ENCODE data around the gene RESF1. TPM values are rescaled to one million over a fixed set of nuclear protein-coding genes. Genes with fewer than 3 reads are reported as not detected.

Gene RESF1
- total RNA-seq, 1 experiment from 2014 or later, result 33.8 TPM

DNA sequence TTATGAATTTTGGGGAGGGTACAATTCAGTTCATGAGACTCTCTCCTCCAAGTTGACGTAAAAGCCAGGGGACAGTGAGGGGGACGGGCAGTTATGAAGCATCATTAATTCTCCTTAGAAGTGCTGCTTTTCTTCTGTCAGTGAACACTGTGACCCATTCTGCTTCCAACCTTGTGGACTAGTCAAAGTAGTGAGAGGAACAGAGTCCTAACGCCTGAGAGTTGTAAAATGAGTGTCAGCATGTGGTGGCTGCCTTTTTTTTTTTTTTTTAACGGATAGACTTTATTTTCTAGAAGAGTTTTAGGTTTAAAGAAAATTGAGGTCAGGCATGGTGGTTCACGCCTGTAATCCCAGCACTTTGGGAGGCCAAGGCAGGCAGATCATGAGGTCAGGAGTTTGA lies 15.5 kb downstream of the RESF1 start:
- Histone ChIP-seq H3K4me2 (no peak overlapping the region), H3K9me3 (ENCODE audit: insufficient read depth, low read depth) (peaks cover 9% of the 10 kb centered on the region), H3F3A (ENCODE audit: insufficient read depth, low read depth) (no peaks in the 10 kb centered on the region), H3K9me2 (ENCODE audit: insufficient read depth) (no peaks in the 10 kb centered on the region), H3K4me1 (replicated peaks; ENCODE audit: insufficient read depth) (no peaks in the 10 kb centered on the region), H3K79me2 (ENCODE audit: low read depth) (peaks cover 1% of the 10 kb centered on the region; the same call in 1 of the 2 replicates), H2AFZ (no peak overlapping the region), H3K27ac (no peak overlapping the region), H4K20me1 (ENCODE audit: insufficient read depth) (no peaks in the 10 kb centered on the region), H3K4me3 (no peak overlapping the region), H3K36me3 (ENCODE audit: low read depth) (peaks cover 37% of the 10 kb centered on the region), H3K27me3 (ENCODE audit: insufficient read depth, low read depth) (no peaks in the 10 kb centered on the region)
- POLR2A ChIA-PET (ENCODE audit: unreplicated experiment), result no interaction called here
- TF ChIP-seq, protein P1, sequence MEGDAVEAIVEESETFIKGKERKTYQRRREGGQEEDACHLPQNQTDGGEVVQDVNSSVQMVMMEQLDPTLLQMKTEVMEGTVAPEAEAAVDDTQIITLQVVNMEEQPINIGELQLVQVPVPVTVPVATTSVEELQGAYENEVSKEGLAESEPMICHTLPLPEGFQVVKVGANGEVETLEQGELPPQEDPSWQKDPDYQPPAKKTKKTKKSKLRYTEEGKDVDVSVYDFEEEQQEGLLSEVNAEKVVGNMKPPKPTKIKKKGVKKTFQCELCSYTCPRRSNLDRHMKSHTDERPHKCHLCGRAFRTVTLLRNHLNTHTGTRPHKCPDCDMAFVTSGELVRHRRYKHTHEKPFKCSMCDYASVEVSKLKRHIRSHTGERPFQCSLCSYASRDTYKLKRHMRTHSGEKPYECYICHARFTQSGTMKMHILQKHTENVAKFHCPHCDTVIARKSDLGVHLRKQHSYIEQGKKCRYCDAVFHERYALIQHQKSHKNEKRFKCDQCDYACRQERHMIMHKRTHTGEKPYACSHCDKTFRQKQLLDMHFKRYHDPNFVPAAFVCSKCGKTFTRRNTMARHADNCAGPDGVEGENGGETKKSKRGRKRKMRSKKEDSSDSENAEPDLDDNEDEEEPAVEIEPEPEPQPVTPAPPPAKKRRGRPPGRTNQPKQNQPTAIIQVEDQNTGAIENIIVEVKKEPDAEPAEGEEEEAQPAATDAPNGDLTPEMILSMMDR (conservative IDR thresholded peaks at IDR 0.05), result no peak
- no TSS peak for BruUV-seq (replicated peaks)
- intact Hi-C loops (cut with micrococcal nuclease; ENCODE audit: unreplicated experiment), result no loop called here
- CTCF ChIA-PET, result interaction anchor here (0.6 kb wide), 1 partner anchor 59 kb away, joined by 7 read pairs; no protein-coding TSS in a partner anchor
- no peak for DNase-seq

DNA sequence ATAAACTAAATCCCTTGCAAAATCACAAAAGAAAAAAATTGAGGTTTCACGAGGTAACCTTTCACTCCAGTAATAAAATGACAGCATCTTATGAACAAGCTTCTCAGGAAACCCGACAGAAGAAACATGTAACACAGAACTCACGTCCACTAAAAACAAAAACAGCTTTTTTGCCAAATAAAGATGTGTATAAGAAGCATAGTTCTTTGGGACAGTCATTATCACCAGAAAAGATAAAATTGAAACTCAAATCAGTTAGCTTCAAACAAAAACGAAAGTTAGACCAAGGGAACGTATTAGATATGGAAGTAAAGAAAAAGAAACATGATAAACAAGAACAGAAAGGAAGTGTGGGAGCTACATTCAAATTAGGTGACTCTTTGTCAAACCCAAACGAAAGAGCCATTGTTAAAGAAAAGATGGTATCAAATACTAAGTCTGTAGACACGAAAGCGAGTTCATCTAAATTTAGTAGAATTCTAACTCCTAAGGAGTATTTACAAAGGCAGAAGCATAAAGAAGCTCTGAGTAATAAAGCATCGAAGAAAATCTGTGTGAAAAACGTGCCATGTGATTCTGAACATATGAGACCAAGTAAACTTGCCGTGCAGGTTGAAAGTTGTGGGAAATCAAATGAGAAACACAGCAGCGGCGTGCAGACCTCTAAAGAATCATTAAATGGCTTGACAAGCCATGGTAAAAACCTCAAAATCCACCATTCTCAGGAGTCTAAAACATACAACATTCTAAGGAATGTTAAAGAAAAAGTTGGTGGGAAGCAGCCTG lies 25.8 kb downstream of the RESF1 start:
- ChIA-PET POLR2A (ENCODE audit: unreplicated experiment) (no interaction called here), CTCF (no interaction called here)
- peaks cover 28% of the 10 kb centered on the region for H3K36me3 ChIP-seq (ENCODE audit: low read depth)
- intact Hi-C loops (cut with micrococcal nuclease; ENCODE audit: unreplicated experiment), result no loop called here
- no peaks in the 10 kb centered on the region for H3K27me3 ChIP-seq (ENCODE audit: insufficient read depth, low read depth)
- H4K20me1 ChIP-seq (ENCODE audit: insufficient read depth), result no peaks in the 10 kb centered on the region
- H2AFZ ChIP-seq, result no peak overlapping the region
- no peak for TF ChIP-seq EZH2 (IDR thresholded peaks at IDR 0.05; ENCODE audit: low read depth)
- TF ChIP-seq, protein P1 (conservative IDR thresholded peaks at IDR 0.05), result no peak
- no peaks in the 10 kb centered on the region for H3K4me1 ChIP-seq (replicated peaks; ENCODE audit: insufficient read depth)
- no peaks in the 10 kb centered on the region for H3F3A ChIP-seq (ENCODE audit: insufficient read depth, low read depth)
- no peak for DNase-seq
- H3K4me3 ChIP-seq, result no peak overlapping the region
- H3K9me3 ChIP-seq (ENCODE audit: insufficient read depth, low read depth), result peaks cover 55% of the 10 kb centered on the region
- no peak overlapping the region for H3K4me2 ChIP-seq
- no TSS peak for BruUV-seq (replicated peaks)
- no peaks in the 10 kb centered on the region for H3K79me2 ChIP-seq (ENCODE audit: low read depth)
- no peak overlapping the region for H3K27ac ChIP-seq
- H3K9me2 ChIP-seq (ENCODE audit: insufficient read depth), result no peaks in the 10 kb centered on the region

DNA sequence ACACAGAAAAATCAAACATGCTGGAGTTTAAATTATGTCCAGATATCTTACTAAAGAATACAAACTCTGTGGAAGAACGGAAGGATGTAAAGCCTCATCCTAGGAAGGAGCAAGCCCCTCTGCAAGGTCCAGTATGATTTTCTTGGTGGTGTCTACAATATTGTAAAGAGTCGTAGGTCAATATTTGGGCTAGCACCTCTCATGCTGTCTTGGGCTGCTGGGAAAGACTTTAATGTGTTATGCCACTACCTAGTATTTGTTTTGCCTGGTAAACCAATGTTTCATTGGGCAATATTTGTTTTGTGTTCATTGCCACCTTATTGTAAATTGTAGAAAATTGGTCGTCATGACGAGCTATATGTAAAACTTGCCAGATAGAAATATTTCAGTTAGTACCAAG lies 26.6 kb downstream of the RESF1 start:
- H3K4me3 ChIP-seq, result no peak overlapping the region
- no peak overlapping the region for H3K27ac ChIP-seq
- no peaks in the 10 kb centered on the region for H3K27me3 ChIP-seq (ENCODE audit: insufficient read depth, low read depth)
- no TSS peak for BruUV-seq (replicated peaks)
- intact Hi-C loops (cut with micrococcal nuclease; ENCODE audit: unreplicated experiment), result no loop called here
- no peaks in the 10 kb centered on the region for H3F3A ChIP-seq (ENCODE audit: insufficient read depth, low read depth)
- no peaks in the 10 kb centered on the region for H3K9me2 ChIP-seq (ENCODE audit: insufficient read depth)
- ChIA-PET CTCF (no interaction called here), POLR2A (ENCODE audit: unreplicated experiment) (no interaction called here)
- TF ChIP-seq, protein P1 (conservative IDR thresholded peaks at IDR 0.05), result no peak
- no peak for TF ChIP-seq EZH2 (IDR thresholded peaks at IDR 0.05; ENCODE audit: low read depth)
- no peaks in the 10 kb centered on the region for H4K20me1 ChIP-seq (ENCODE audit: insufficient read depth)
- H3K4me1 ChIP-seq (replicated peaks; ENCODE audit: insufficient read depth), result no peaks in the 10 kb centered on the region
- H3K9me3 ChIP-seq (ENCODE audit: insufficient read depth, low read depth), result peaks cover 47% of the 10 kb centered on the region
- no peak for DNase-seq
- H3K4me2 ChIP-seq, result no peak overlapping the region
- no peaks in the 10 kb centered on the region for H3K79me2 ChIP-seq (ENCODE audit: low read depth)
- H3K36me3 ChIP-seq (ENCODE audit: low read depth), result peaks cover 21% of the 10 kb centered on the region
- no peak overlapping the region for H2AFZ ChIP-seq
